K562 treated with DMSO at 1 percent for 48 hours (cell line): ENCODE measurements around the gene TBRG1. TPM values are rescaled to one million over a fixed set of nuclear protein-coding genes. Genes with fewer than 3 reads are reported as not detected.

Experiments
- total RNA-seq: library from RNA; unstranded; fragments of 300-600 nt; gene quantifications from 2 replicates; pipeline ENCODE4 v1.2.3, GENCODE V29; 2022; ENCODE audit warnings: low replicate concordance; ENCODE audit errors: extremely low read depth

Gene TBRG1
- not detected in 2 replicates for total RNA-seq

GRCh38 chr11:124622531-124623451 lies at the start of gene TBRG1:
TBRG1 (plus strand) TSS chr11:124622864; CDS start chr11:124623084, 220 bp downstream.

GRCh38 chr11:124611064-124611463 lies 11.6 kb upstream of the TBRG1 start, which contains the start of gene PANX3:
PANX3 (plus strand) TSS chr11:124611428; CDS start chr11:124611557, 129 bp downstream.

GRCh38 chr11:124673333-124674167 lies 50.9 kb downstream of the TBRG1 start, which contains the start of the genes SIAE and SPA17:
SIAE (minus strand) TSS chr11:124673739; CDS start chr11:124673708, 31 bp downstream.
SPA17 (plus strand) TSS chr11:124673904; CDS start chr11:124675265, 1,361 bp downstream.

Other genes starting within 250 kb of the TBRG1 start
- gene OR8B2, start 238.4 kb upstream of the TBRG1 start, total RNA-seq, result not detected in 2 replicates
- gene OR8B3, start 223.8 kb upstream of the TBRG1 start, total RNA-seq, result not detected in 2 replicates
- not detected in 2 replicates for gene OR8B4, start 198.0 kb upstream of the TBRG1 start, total RNA-seq
- gene OR8B8, start 177.2 kb upstream of the TBRG1 start, total RNA-seq, result not detected in 2 replicates
- not detected in 2 replicates for gene OR8B12, start 79.2 kb upstream of the TBRG1 start, total RNA-seq
- not detected in 2 replicates for gene OR8A1, start 52.9 kb upstream of the TBRG1 start, total RNA-seq
- not detected in 2 replicates for gene PANX3, start 11.4 kb upstream of the TBRG1 start, total RNA-seq
- gene SIAE, start 50.9 kb downstream of the TBRG1 start, total RNA-seq, result 203 TPM in 1 of 2 replicates, not detected in the other
- not detected in 2 replicates for gene SPA17, start 51.0 kb downstream of the TBRG1 start, total RNA-seq
- gene NRGN, start 117.1 kb downstream of the TBRG1 start, total RNA-seq, result not detected in 2 replicates
- gene VSIG2, start 129.4 kb downstream of the TBRG1 start, total RNA-seq, result not detected in 2 replicates
- gene ESAM, start 139.4 kb downstream of the TBRG1 start, total RNA-seq, result not detected in 2 replicates
- not detected in 2 replicates for gene MSANTD2, start 177.5 kb downstream of the TBRG1 start, total RNA-seq
- gene ROBO3, start 242.6 kb downstream of the TBRG1 start, total RNA-seq, result not detected in 2 replicates